GM23248 (cell line): ENCODE data around the gene SLC12A6.

Source experiments
- EZH2 ChIP-seq: fragments of 200-600 bp; sonication (generic); IDR thresholded peaks from 2 replicates; pipeline ENCODE4 v1.6.1; 2018; ENCODE audit warnings: antibody characterized with exemption, mild to moderate bottlenecking; ENCODE audit not compliant: insufficient read depth, poor library complexity, severe bottlenecking
- EZH2phosphoT487 ChIP-seq: fragments of 200-600 bp; sonication (generic); IDR thresholded peaks from 2 replicates; pipeline ENCODE4 v1.6.1; 2018; ENCODE audit warnings: antibody characterized with exemption, moderate library complexity, mild to moderate bottlenecking, low read depth; ENCODE audit not compliant: insufficient read depth

DNA sequence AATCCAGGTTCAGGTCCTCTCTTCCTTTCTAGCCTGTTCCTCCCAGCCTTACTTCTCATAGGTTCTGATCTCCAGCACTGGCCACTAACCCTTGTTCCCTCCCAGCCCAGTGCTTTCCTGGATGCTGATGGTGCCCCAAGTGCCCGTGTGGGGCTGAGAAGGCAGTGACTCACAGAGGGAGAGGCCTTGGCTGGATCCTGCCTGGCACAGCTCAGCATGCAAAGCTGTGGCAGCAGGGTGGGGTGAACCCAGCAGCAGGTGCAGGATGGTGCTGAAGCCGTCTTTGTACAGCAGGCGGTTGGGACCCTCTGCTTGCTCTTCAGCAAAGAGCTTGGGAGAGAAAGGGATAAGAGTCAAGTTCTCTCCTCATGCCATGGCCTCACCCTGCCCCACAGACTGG lies 21.8 kb upstream of the SLC12A6 start:
- TF ChIP-seq EZH2 (no peak), EZH2phosphoT487 (no peak)
